ENCODE measurements around the gene MYO10.

- TF ChIP-seq CTCF (IDR thresholded peaks at IDR 0.05), result no peak
- no peak for TF ChIP-seq POLR2A (IDR thresholded peaks at IDR 0.05)
- no peak for TF ChIP-seq EP300 (IDR thresholded peaks at IDR 0.05)
Observed at GRCh38 chr5:16916262-16916878, 19.7 kb downstream of the MYO10 start.

Data from upper lobe of left lung (tissue), 4 donors.